ENCODE measurements around the gene CAV3. TPM values are rescaled to one million over a fixed set of nuclear protein-coding genes. Genes with fewer than 3 reads are reported as not detected.
"Not testable (repeated sequence)": the region's sequence is repeated elsewhere in the genome, so short reads cannot be mapped to it uniquely, and the experiment has no call there.

Gene CAV3
- not detected in 2 replicates for total RNA-seq (2014; rRNA removed; shearing (Covaris generic))
- not detected in 2 replicates for polyA plus RNA-seq (2016; fragmentation: Nextera tagmentation; extraction: Ambion mirVana)
- long read RNA-seq: 0 reads

DNA sequence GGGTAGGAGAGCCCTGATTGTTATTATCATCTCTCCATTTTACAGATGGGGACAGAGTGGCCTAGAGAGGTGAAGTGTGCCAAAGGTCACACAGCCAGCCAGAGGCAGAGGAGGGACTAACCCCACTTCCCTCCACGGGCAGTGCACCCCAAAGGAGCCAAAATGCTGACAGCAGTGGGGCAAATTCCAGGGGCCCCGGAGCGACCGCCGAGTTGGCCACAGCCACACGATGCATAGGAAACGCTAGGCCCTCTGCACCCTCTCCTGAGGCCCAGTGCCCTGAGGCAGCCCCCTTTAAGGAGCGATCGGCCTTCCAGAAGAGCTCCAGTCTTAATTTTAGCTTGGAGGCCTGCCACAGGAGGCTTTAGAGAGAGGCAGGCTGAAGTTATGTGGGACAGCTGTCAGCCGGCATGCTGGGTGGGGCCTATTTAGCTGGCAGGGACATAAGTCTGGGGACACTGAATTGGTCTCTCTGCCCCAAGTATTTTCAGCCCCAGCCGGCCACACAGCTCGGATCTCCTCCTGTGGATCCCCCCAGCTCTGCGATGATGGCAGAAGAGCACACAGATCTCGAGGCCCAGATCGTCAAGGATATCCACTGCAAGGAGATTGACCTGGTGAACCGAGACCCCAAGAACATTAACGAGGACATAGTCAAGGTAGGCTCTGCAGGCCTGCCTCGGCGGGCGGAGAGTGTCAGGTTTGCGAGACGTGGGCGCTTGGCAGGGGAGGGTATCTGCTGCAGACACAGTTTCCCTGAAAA lies at the start of gene CAV3:
Gene CAV3 (plus strand): TSS at position 471 of the 763 bp plus-strand sequence. CDS start 75 bp downstream, at position 546.
- no peak within 1 kb of the TSS for H3K27ac ChIP-seq (ENCODE audit: low read depth)
- no peak within 1 kb of the TSS for H3K4me3 ChIP-seq
- no peaks in the 10 kb centered on the region for H3K9me2 ChIP-seq (ENCODE audit: insufficient read depth)
- H3K27ac Mint-ChIP-seq: no peak within 1 kb of the TSS
- no peaks in the 10 kb centered on the region for H3F3A ChIP-seq (replicated peaks; ENCODE audit: low read depth)
- peaks cover 13% of the 10 kb centered on the region for H3K4me1 Mint-ChIP-seq
- DNase-seq (ENCODE audit: low spot score) (no peak), ATAC-seq (no peak)
- H3K27me3 Mint-ChIP-seq (ENCODE audit: insufficient read depth, low read depth, poor library complexity): peaks cover 6% of the 10 kb centered on the region
- no peak within 1 kb of the TSS for H3K4me3 Mint-ChIP-seq
- peak within 1 kb of the TSS; percentile 49 for H3K4me2 ChIP-seq
- H4K20me1 ChIP-seq (replicated peaks; ENCODE audit: insufficient read depth): no peaks in the 10 kb centered on the region
- no peak for TF ChIP-seq STAT1 (IDR thresholded peaks at IDR 0.05; ENCODE audit: unreplicated experiment)
- TF ChIP-seq CREB1 (CRISPR knock-in tag; IDR thresholded peaks at IDR 0.05; ENCODE audit: low read depth): no peak
- no peak for TF ChIP-seq NANOG (IDR thresholded peaks at IDR 0.05; ENCODE audit: borderline replicate concordance)
- TF ChIP-seq, protein P1, sequence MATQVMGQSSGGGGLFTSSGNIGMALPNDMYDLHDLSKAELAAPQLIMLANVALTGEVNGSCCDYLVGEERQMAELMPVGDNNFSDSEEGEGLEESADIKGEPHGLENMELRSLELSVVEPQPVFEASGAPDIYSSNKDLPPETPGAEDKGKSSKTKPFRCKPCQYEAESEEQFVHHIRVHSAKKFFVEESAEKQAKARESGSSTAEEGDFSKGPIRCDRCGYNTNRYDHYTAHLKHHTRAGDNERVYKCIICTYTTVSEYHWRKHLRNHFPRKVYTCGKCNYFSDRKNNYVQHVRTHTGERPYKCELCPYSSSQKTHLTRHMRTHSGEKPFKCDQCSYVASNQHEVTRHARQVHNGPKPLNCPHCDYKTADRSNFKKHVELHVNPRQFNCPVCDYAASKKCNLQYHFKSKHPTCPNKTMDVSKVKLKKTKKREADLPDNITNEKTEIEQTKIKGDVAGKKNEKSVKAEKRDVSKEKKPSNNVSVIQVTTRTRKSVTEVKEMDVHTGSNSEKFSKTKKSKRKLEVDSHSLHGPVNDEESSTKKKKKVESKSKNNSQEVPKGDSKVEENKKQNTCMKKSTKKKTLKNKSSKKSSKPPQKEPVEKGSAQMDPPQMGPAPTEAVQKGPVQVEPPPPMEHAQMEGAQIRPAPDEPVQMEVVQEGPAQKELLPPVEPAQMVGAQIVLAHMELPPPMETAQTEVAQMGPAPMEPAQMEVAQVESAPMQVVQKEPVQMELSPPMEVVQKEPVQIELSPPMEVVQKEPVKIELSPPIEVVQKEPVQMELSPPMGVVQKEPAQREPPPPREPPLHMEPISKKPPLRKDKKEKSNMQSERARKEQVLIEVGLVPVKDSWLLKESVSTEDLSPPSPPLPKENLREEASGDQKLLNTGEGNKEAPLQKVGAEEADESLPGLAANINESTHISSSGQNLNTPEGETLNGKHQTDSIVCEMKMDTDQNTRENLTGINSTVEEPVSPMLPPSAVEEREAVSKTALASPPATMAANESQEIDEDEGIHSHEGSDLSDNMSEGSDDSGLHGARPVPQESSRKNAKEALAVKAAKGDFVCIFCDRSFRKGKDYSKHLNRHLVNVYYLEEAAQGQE (IDR thresholded peaks at IDR 0.05; ENCODE audit: unreplicated experiment): no peak
- no peak for TF ChIP-seq EZH2 (IDR thresholded peaks at IDR 0.05; ENCODE audit: low read depth, unreplicated experiment)
- no peak for TF ChIP-seq POLR2AphosphoS5 (IDR thresholded peaks at IDR 0.05; ENCODE audit: low read depth)
- TF ChIP-seq, protein P2, sequence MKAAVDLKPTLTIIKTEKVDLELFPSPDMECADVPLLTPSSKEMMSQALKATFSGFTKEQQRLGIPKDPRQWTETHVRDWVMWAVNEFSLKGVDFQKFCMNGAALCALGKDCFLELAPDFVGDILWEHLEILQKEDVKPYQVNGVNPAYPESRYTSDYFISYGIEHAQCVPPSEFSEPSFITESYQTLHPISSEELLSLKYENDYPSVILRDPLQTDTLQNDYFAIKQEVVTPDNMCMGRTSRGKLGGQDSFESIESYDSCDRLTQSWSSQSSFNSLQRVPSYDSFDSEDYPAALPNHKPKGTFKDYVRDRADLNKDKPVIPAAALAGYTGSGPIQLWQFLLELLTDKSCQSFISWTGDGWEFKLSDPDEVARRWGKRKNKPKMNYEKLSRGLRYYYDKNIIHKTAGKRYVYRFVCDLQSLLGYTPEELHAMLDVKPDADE (IDR thresholded peaks at IDR 0.05): no peak
- no peak for TF ChIP-seq JUNB (IDR thresholded peaks at IDR 0.05; ENCODE audit: unreplicated experiment)
- no peak for TF ChIP-seq EZH2phosphoT487 (IDR thresholded peaks at IDR 0.05; ENCODE audit: unreplicated experiment)
- H3K79me2 ChIP-seq (replicated peaks; ENCODE audit: insufficient read depth): no peaks in the 10 kb centered on the region
- no peaks in the 10 kb centered on the region for H3K36me3 Mint-ChIP-seq (ENCODE audit: low read depth)
- H3K9me3 Mint-ChIP-seq: no peaks in the 10 kb centered on the region
- peak within 1 kb of the TSS; percentile 84; the same call in 1 of the 2 replicates for H2AFZ ChIP-seq
- no peaks in the 10 kb centered on the region for H3K36me3 ChIP-seq (ENCODE audit: insufficient read depth)
- H3K4me1 ChIP-seq (ENCODE audit: insufficient read depth): peaks cover 8% of the 10 kb centered on the region
- no peaks in the 10 kb centered on the region for H3K27me3 ChIP-seq (ENCODE audit: insufficient read depth)

DNA sequence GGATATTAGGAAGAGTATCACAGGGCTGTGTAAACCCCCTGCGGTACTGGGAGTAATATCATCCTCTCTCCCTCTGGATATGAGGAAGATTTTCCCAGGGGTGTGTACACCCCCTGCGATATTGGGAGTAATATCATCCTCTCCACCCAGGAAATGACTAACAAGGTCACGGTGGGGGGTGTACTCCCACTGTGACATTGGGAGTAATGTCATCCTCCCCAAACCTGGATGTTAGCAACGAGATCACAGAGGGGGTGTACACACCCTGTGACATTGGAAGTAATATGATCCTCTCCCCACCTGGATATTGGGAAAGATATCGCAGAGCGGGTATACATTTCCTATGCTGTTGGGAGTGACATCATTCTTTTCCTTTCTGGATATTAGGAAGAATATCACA lies 48.6 kb upstream of the CAV3 start:
- H3K27ac ChIP-seq (ENCODE audit: low read depth); H3K4me2 ChIP-seq; H2AFZ ChIP-seq; H3K27ac Mint-ChIP-seq; H3K4me1 ChIP-seq (ENCODE audit: insufficient read depth); H3K79me2 ChIP-seq (replicated peaks; ENCODE audit: insufficient read depth); DNase-seq (ENCODE audit: low spot score); H3K4me3 ChIP-seq; H3F3A ChIP-seq (replicated peaks; ENCODE audit: low read depth); H3K9me2 ChIP-seq (ENCODE audit: insufficient read depth); H3K4me3 Mint-ChIP-seq; H3K36me3 Mint-ChIP-seq (ENCODE audit: low read depth); H4K20me1 ChIP-seq (replicated peaks; ENCODE audit: insufficient read depth); H3K27me3 ChIP-seq (ENCODE audit: insufficient read depth); H3K27me3 Mint-ChIP-seq (ENCODE audit: insufficient read depth, low read depth, poor library complexity); H3K36me3 ChIP-seq (ENCODE audit: insufficient read depth); H3K9me3 Mint-ChIP-seq; ATAC-seq: not testable (repeated sequence)
- peaks cover 15% of the 10 kb centered on the region for H3K4me1 Mint-ChIP-seq

DNA sequence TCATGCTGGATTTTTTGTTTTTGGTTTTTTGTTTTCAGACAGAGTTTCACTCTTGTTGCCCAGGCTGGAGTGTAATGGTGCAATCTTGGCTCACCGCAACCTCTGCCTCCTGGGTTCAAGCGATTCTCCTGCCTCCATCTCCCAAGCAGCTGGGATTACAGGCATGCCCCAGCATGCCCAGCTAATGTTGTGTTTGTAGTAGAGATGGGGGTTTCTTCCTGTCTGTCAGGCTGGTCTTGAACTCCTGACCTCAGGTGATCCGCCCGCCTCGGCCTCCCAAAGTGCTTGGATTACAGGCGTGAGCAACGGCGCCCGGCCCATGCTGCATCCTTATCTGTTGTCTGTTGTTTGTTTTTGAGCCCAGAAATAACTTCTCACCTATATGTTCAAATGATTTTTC lies 42.3 kb upstream of the CAV3 start:
- H3K9me3 Mint-ChIP-seq; H4K20me1 ChIP-seq (replicated peaks; ENCODE audit: insufficient read depth); H3K9me2 ChIP-seq (ENCODE audit: insufficient read depth); H3K4me3 Mint-ChIP-seq; H3K27me3 ChIP-seq (ENCODE audit: insufficient read depth); H3K4me1 Mint-ChIP-seq; H3K36me3 Mint-ChIP-seq (ENCODE audit: low read depth); H3K27me3 Mint-ChIP-seq (ENCODE audit: insufficient read depth, low read depth, poor library complexity); H3K36me3 ChIP-seq (ENCODE audit: insufficient read depth); H3K27ac Mint-ChIP-seq; H3K27ac ChIP-seq (ENCODE audit: low read depth); H3F3A ChIP-seq (replicated peaks; ENCODE audit: low read depth); ATAC-seq; H3K79me2 ChIP-seq (replicated peaks; ENCODE audit: insufficient read depth); H3K4me3 ChIP-seq; H3K4me1 ChIP-seq (ENCODE audit: insufficient read depth); H3K4me2 ChIP-seq; DNase-seq (ENCODE audit: low spot score); H2AFZ ChIP-seq: not testable (repeated sequence)

Data from GM23338 (cell line).